GM18505 (cell line): Measurements from ENCODE around the gene TLR7.

Experiments
- ATAC-seq: cut with Tn5 transposase; IDR thresholded peaks from one replicate; pipeline ENCODE4 v1.9.1; 2021; ENCODE audit not compliant: unreplicated experiment
- POLR2A ChIP-seq: IDR thresholded peaks from 4 replicates; pipeline ENCODE4 v1.6.1; 2011; ENCODE audit warnings: borderline replicate concordance; ENCODE audit not compliant: insufficient read depth, insufficient read length; ENCODE audit errors: extremely low read depth

TLR7 gene

GRCh38 chrX:12898073-12898472, 31.2 kb downstream of the TLR7 start:
- TF ChIP-seq POLR2A = no peak
- no peak for ATAC-seq

- TF ChIP-seq POLR2A = no peak
- no peak for ATAC-seq
Observed at GRCh38 chrX:12899506-12899905, 32.6 kb downstream of the TLR7 start.

GRCh38 chrX:12901486-12901885, 34.6 kb downstream of the TLR7 start:
- no peak for TF ChIP-seq POLR2A

GRCh38 chrX:12903646-12904045, 36.8 kb downstream of the TLR7 start:
- no peak for TF ChIP-seq POLR2A
- no peak for ATAC-seq

More at GRCh38 chrX:12901486-12901885, 34.6 kb downstream of the TLR7 start:
- ATAC-seq = no peak

GRCh38 chrX:12906046-12906761, 39.3 kb downstream of the TLR7 start, which contains the start of gene TLR8:
TLR8 (plus strand) TSS chrX:12906620; CDS start chrX:12906707, 87 bp downstream.
- ATAC-seq = no peak
- no peak for TF ChIP-seq POLR2A

- TF ChIP-seq POLR2A = no peak
- ATAC-seq = no peak
Observed at GRCh38 chrX:12910423-12911121, 43.7 kb downstream of the TLR7 start.

GRCh38 chrX:12911122-12911470, 44.2 kb downstream of the TLR7 start:
- ATAC-seq = no peak

GRCh38 chrX:12912791-12913482, 46.1 kb downstream of the TLR7 start:
- TF ChIP-seq POLR2A = no peak
- no peak for ATAC-seq

More at GRCh38 chrX:12911122-12911470, 44.2 kb downstream of the TLR7 start:
- TF ChIP-seq POLR2A = no peak

GRCh38 chrX:12917753-12918152, 50.9 kb downstream of the TLR7 start:
- ATAC-seq = no peak
- TF ChIP-seq POLR2A = no peak

- no peak for TF ChIP-seq POLR2A
- no peak for ATAC-seq
Observed at GRCh38 chrX:12919051-12919450, 52.2 kb downstream of the TLR7 start.

- no peak for ATAC-seq
- no peak for TF ChIP-seq POLR2A
Observed at GRCh38 chrX:12919620-12920019, 52.7 kb downstream of the TLR7 start.

GRCh38 chrX:12920990-12921389, 54.1 kb downstream of the TLR7 start:
- ATAC-seq = no peak
- no peak for TF ChIP-seq POLR2A

- no peak for ATAC-seq
- TF ChIP-seq POLR2A = no peak
Observed at GRCh38 chrX:12921886-12922598, 55.2 kb downstream of the TLR7 start.

GRCh38 chrX:12922599-12922919, 55.7 kb downstream of the TLR7 start:
- TF ChIP-seq POLR2A = no peak
- no peak for ATAC-seq

GRCh38 chrX:12929701-12930100, 62.8 kb downstream of the TLR7 start:
- no peak for TF ChIP-seq POLR2A
- no peak for ATAC-seq
